ENCODE measurements around the gene CDC37.
A peak's percentile ranks its signal among the peaks of the same experiment; 100 is the strongest.

The CDC37 gene

DNA sequence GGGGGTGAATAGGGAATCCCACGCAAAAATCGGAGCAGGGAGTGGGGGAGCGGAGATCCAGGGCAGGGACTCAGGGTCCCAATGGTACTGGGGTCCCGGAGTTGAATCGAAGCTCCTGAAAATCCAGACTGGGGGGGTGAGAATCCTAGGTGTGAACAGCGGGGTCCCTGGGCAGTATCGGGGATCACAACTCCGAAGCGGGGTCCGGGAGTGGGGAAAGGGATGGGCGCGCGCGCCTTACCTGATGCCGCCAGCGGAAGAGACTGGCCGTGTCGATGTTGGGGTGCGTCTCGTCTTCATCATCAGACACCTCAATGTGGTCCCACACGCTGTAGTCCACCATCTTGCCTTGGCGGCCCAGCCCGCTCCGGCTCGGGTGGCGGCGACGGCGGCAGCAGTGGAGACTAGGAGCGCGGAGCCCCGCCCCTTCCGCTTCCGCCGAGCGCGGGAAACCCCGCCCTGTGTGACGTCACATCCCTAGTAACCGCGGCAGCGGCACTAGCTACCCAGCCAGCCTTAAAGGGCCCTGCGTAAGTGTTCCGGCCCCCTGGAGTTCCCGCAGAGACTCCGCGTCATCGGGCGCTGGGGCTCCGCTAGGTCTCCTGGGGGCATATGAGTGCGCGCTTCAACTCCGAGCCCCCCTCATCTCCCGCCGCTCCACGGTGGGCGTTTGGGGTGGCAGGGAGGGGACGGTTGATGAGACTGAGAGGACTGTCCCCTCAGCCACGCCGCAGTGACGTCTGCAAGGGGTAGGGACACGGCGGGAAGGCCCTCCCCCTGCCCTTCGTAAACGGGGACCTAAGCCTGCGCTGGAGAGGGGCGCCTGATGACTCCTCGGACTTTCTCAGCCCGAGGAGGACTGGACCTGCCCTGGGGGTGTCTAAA is at the start of gene CDC37:
TSS of gene CDC37 (minus strand) at position 406 of the 885 bp plus-strand sequence. CDS start at position 343, 63 bp downstream.
- H3K27ac ChIP-seq (ENCODE audit: low read depth, low read length) = peak within 1 kb of the TSS; percentile 80
- peaks cover 12% of the 10 kb centered on the region for H3K4me1 ChIP-seq (ENCODE audit: control insufficient read depth, insufficient read depth, low read length, unreplicated experiment)
- H3K4me3 ChIP-seq (ENCODE audit: low read depth, low read length) = peak within 1 kb of the TSS; percentile 91
- no peaks in the 10 kb centered on the region for H3K27me3 ChIP-seq (ENCODE audit: insufficient read depth, low read length)
- peaks cover 46% of the 10 kb centered on the region for H3K79me2 ChIP-seq (ENCODE audit: control insufficient read depth, insufficient read depth, low read length, unreplicated experiment)
- no peaks in the 10 kb centered on the region for H3K36me3 ChIP-seq (ENCODE audit: insufficient read depth, low read length)
- peak within 1 kb of the TSS; percentile 85 for H2AFZ ChIP-seq (ENCODE audit: low read length, unreplicated experiment)

DNA sequence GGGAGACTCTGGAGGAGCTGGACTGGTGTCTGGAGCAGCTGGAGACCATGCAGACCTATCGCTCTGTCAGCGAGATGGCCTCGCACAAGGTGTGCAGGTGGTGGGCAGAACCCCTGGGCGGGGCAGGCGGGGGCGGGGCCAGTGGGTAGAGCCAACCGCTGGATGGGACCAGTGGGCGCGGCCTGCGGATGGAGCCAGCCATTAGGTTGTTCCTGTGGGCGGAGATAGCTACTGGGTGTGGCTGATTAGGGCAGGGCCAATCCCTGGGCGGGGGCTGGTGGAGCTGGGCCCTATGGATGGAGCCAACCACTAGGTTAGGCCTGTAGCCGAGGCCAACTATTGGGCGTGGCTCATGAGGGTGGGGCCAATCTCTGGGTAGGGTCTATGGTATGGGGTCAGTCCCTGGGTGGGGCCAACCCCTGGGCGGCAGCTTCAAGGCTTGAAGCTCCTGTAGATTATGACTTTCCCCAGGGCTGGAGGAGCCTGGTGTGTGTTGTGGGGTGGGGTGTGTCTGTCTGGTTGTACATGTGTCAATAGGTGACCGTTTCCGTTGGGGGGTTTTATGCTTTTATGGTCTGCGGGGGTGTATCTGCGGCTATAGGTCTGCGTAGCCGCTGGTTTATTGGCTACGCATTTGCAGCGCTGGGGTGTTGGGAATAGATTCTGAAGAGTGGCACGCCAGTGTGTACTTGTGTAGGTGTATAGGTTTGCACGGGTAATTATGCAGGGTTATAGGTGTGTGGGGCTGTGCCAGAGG is 47.7 kb upstream of the CDC37 start:
- H3K4me3 ChIP-seq (ENCODE audit: low read depth, low read length) = no peak overlapping the region
- H3K27ac ChIP-seq (ENCODE audit: low read depth, low read length) = no peak overlapping the region
- no peak overlapping the region for H2AFZ ChIP-seq (ENCODE audit: low read length, unreplicated experiment)
- H3K4me1 ChIP-seq (ENCODE audit: control insufficient read depth, insufficient read depth, low read length, unreplicated experiment) = no peaks in the 10 kb centered on the region
- H3K36me3 ChIP-seq (ENCODE audit: insufficient read depth, low read length) = no peaks in the 10 kb centered on the region
- no peaks in the 10 kb centered on the region for H3K79me2 ChIP-seq (ENCODE audit: control insufficient read depth, insufficient read depth, low read length, unreplicated experiment)
- no peaks in the 10 kb centered on the region for H3K27me3 ChIP-seq (ENCODE audit: insufficient read depth, low read length)

DNA sequence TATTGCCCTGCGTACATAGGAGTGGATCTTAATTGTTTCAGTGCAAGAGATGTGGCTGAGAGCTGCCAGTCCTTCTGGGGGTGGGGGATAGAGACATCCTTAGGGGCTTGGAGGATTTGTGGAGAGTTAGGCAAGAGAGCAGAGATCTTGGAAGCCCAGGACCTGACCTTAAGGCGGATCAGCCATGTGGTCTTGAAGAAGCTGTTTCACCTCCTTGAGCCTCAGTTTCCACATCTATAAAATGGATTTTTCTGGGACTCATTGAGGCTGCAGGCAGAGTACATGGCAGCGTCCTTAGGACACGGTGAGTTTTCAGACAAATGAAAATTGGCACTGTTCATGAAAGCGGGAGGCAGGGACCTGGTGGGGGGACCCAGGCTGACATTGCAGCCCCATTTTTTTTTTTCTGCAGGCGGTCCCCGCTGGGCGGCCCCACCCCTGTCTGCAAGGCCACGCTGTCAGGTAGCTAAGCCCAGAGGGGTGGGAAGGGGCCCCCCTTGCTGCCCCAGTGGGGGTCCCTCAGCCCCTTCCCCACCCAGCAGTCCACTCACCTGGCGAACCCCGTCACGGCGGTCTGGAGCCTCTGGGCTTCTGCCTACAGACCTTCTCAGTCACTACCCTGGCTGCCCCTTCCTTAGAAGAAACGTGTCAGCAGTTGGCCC is 47.0 kb upstream of the CDC37 start:
- H3K4me1 ChIP-seq (ENCODE audit: control insufficient read depth, insufficient read depth, low read length, unreplicated experiment) = no peaks in the 10 kb centered on the region
- no peaks in the 10 kb centered on the region for H3K27me3 ChIP-seq (ENCODE audit: insufficient read depth, low read length)
- no peak overlapping the region for H3K4me3 ChIP-seq (ENCODE audit: low read depth, low read length)
- no peak overlapping the region for H2AFZ ChIP-seq (ENCODE audit: low read length, unreplicated experiment)
- H3K27ac ChIP-seq (ENCODE audit: low read depth, low read length) = no peak overlapping the region
- no peaks in the 10 kb centered on the region for H3K79me2 ChIP-seq (ENCODE audit: control insufficient read depth, insufficient read depth, low read length, unreplicated experiment)
- no peaks in the 10 kb centered on the region for H3K36me3 ChIP-seq (ENCODE audit: insufficient read depth, low read length)

DNA sequence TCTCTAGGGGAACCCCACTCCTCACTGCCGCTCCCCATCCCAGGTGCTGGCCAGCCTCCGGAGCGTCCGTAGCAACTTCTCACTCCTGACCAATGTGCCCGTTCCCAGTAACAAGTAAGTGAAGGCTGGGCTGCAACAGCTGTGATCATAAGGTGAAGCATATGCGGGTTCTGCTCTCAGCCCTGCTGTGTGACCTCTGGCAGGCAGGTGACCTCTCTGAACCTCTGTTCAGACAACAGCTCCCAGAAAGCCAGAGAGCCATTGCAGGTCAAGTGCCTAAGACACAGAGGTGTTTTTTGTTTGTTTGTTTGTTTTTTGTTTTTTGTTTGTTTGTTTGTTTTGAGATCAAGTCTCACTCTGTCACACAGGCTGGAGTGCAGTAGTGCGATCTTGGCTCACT is 45.7 kb upstream of the CDC37 start:
- H3K27me3 ChIP-seq (ENCODE audit: insufficient read depth, low read length) = no peaks in the 10 kb centered on the region
- H3K36me3 ChIP-seq (ENCODE audit: insufficient read depth, low read length) = no peaks in the 10 kb centered on the region
- H3K4me1 ChIP-seq (ENCODE audit: control insufficient read depth, insufficient read depth, low read length, unreplicated experiment) = no peaks in the 10 kb centered on the region
- no peak overlapping the region for H3K27ac ChIP-seq (ENCODE audit: low read depth, low read length)
- no peaks in the 10 kb centered on the region for H3K79me2 ChIP-seq (ENCODE audit: control insufficient read depth, insufficient read depth, low read length, unreplicated experiment)
- H3K4me3 ChIP-seq (ENCODE audit: low read depth, low read length) = no peak overlapping the region
- no peak overlapping the region for H2AFZ ChIP-seq (ENCODE audit: low read length, unreplicated experiment)

DNA sequence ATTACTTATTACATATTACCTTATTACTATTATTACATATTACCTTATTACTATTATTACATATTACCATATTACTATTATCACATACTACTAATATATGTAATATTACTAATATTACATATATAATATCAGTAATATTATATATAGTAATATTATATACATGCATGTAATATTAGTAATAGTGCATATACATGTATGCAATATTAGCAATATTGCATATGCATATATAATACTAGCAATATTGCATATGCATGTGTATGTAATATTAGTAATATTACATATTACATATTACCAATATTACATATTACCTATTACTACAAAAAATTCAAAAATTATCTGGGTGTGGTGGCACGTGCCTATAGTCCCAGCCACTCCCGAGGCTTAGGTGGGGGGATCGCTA is 39.4 kb upstream of the CDC37 start:
- no peaks in the 10 kb centered on the region for H3K27me3 ChIP-seq (ENCODE audit: insufficient read depth, low read length)
- no peak overlapping the region for H3K27ac ChIP-seq (ENCODE audit: low read depth, low read length)
- no peaks in the 10 kb centered on the region for H3K36me3 ChIP-seq (ENCODE audit: insufficient read depth, low read length)
- H3K4me3 ChIP-seq (ENCODE audit: low read depth, low read length) = no peak overlapping the region
- H3K79me2 ChIP-seq (ENCODE audit: control insufficient read depth, insufficient read depth, low read length, unreplicated experiment) = peaks cover 2% of the 10 kb centered on the region
- H3K4me1 ChIP-seq (ENCODE audit: control insufficient read depth, insufficient read depth, low read length, unreplicated experiment) = no peaks in the 10 kb centered on the region
- no peak overlapping the region for H2AFZ ChIP-seq (ENCODE audit: low read length, unreplicated experiment)

DNA sequence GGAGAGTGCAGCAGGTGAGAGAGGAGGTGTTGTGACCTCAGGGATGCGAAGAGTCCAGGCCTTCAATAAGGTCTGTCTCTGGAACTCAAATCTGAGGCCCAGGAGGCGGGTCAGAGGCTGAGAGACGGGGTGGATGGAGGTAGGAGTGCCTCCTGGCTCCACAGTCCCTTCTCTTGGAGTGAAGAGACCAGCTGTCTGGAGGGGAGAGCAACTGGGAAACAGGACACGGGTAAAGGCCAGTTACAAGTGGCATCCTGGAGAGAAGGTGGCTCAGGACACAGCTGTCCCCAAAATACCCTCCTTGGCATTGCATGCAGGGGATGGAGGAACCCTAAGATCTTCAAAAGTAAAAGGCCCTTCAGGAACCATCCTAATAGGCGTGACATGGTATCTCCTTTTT is 36.2 kb upstream of the CDC37 start:
- Histone ChIP-seq H3K4me3 (ENCODE audit: low read depth, low read length) (no peak overlapping the region), H3K27me3 (ENCODE audit: insufficient read depth, low read length) (no peaks in the 10 kb centered on the region), H3K79me2 (ENCODE audit: control insufficient read depth, insufficient read depth, low read length, unreplicated experiment) (peaks cover 2% of the 10 kb centered on the region), H3K4me1 (ENCODE audit: control insufficient read depth, insufficient read depth, low read length, unreplicated experiment) (no peaks in the 10 kb centered on the region), H3K36me3 (ENCODE audit: insufficient read depth, low read length) (no peaks in the 10 kb centered on the region), H2AFZ (ENCODE audit: low read length, unreplicated experiment) (no peak overlapping the region), H3K27ac (ENCODE audit: low read depth, low read length) (no peak overlapping the region)

DNA sequence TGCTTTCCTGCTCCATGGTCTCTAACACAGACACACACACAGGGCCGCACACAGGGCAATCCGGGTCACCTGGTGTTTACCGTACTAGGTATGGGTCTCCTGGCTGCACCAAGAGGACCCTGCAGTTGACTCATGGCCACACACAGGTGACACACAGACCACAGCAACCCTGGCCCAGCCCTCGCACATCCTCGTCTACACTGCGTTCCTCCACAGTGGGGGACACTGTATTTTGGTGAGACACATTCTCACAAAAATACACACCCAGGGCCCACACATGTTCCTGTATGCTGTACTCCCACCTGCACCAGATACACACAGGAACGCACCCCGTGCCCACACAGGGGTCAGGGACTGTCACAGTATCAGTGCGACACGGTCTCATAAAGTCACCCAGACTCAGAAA is 29.8 kb upstream of the CDC37 start:
- Histone ChIP-seq H3K36me3 (ENCODE audit: insufficient read depth, low read length) (no peaks in the 10 kb centered on the region), H3K4me3 (ENCODE audit: low read depth, low read length) (no peak overlapping the region; the same call in 1 of the 2 replicates), H3K4me1 (ENCODE audit: control insufficient read depth, insufficient read depth, low read length, unreplicated experiment) (peaks cover 5% of the 10 kb centered on the region), H2AFZ (ENCODE audit: low read length, unreplicated experiment) (no peak overlapping the region), H3K79me2 (ENCODE audit: control insufficient read depth, insufficient read depth, low read length, unreplicated experiment) (peaks cover 4% of the 10 kb centered on the region), H3K27me3 (ENCODE audit: insufficient read depth, low read length) (peaks cover 7% of the 10 kb centered on the region; the same call in 1 of the 2 replicates), H3K27ac (ENCODE audit: low read depth, low read length) (no peak overlapping the region)

DNA sequence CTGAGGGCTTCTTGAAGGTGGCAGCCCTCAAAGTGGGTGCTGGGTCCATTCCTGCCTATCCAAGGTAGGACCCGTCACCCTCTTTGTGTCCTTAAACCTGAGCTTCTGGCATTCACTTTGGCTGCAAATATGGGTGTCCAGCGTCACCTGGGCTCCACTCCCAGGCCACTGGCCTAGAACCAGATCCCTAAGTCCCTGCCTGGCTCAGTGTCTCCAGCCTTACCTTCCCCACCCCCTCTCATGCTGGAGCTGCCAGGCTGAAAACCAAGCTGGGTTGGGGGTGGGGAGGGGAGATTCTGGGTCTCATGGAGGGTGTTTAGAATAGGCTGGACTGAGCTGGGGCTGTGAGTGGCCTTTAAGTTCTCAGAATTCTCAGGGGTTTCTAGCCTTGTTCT is 29.4 kb upstream of the CDC37 start:
- H3K4me1 ChIP-seq (ENCODE audit: control insufficient read depth, insufficient read depth, low read length, unreplicated experiment) = peaks cover 5% of the 10 kb centered on the region
- no peak overlapping the region for H2AFZ ChIP-seq (ENCODE audit: low read length, unreplicated experiment)
- peak overlapping the region; percentile 84 for H3K4me3 ChIP-seq (ENCODE audit: low read depth, low read length)
- no peaks in the 10 kb centered on the region for H3K36me3 ChIP-seq (ENCODE audit: insufficient read depth, low read length)
- H3K27me3 ChIP-seq (ENCODE audit: insufficient read depth, low read length) = peaks cover 7% of the 10 kb centered on the region; the same call in 1 of the 2 replicates
- peaks cover 4% of the 10 kb centered on the region for H3K79me2 ChIP-seq (ENCODE audit: control insufficient read depth, insufficient read depth, low read length, unreplicated experiment)
- no peak overlapping the region for H3K27ac ChIP-seq (ENCODE audit: low read depth, low read length)

DNA sequence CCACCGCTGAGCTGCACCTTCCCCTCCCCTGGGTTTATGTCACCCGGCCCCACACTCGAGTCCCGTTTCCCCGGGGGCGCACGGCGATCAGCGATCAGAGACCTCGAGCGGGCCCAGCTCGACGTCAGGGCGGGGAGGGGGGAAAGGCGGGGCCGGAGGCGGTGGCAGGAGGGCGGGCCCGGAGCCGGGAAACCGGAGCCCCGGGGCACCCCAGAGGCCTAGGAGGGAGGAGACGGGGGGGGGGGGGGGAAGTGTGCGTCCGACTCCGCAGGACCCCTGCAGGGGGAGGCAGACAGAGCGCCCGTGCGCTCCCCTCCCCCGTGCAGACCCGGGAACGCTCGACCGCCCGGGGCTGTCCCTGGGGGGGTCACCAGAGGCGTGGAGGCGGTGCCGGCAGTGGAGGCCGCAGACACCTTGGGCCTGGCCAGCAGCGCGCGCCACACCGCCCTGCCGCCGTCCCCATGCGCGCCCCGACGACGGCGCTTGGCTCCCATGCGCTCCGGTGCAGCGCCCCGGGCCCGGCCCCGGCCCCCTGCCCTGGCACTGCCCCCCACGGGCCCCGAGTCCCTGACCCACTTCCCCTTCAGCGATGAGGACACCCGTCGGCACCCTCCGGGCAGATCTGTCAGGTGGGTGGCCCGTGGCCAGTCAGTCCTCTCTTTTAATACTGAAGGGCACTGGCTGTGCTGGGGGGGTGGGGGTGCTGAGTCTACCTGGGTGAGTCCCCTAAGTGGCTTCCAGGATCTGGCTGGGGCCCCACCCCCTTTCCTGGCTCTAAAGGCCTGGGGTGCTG is 28.8 kb upstream of the CDC37 start:
- Histone ChIP-seq H3K36me3 (ENCODE audit: insufficient read depth, low read length) (no peaks in the 10 kb centered on the region), H3K4me1 (ENCODE audit: control insufficient read depth, insufficient read depth, low read length, unreplicated experiment) (peaks cover 5% of the 10 kb centered on the region), H3K79me2 (ENCODE audit: control insufficient read depth, insufficient read depth, low read length, unreplicated experiment) (peaks cover 4% of the 10 kb centered on the region), H2AFZ (ENCODE audit: low read length, unreplicated experiment) (peak overlapping the region; percentile 50), H3K27me3 (ENCODE audit: insufficient read depth, low read length) (peaks cover 7% of the 10 kb centered on the region; the same call in 1 of the 2 replicates), H3K4me3 (ENCODE audit: low read depth, low read length) (peak overlapping the region; percentile 84), H3K27ac (ENCODE audit: low read depth, low read length) (no peak overlapping the region)

Data from ACC112 (cell line).